ENCODE results near the gene JMJD6.
"Not testable (repeated sequence)": the region's sequence is repeated elsewhere in the genome, so short reads cannot be mapped to it uniquely, and the experiment has no call there.

The JMJD6 gene

GRCh38 chr17:76702076-76702475 is 24.3 kb downstream of the JMJD6 start:
- in situ Hi-C loops (cut with HindIII; ENCODE audit: low pct_ligation_motif_present, low sequenced_read_pairs): no loop called here
- no peaks in the 10 kb centered on the region for H3K27me3 ChIP-seq (replicated peaks)
- TF ChIP-seq CTCF (IDR thresholded peaks at IDR 0.05; ENCODE audit: low read depth, low read length, missing control alignments): no peak
- H3K36me3 ChIP-seq (replicated peaks): peaks cover 3% of the 10 kb centered on the region
- H3K4me3 ChIP-seq (ENCODE audit: low read depth, low read length): no peak overlapping the region
- DNase-seq: no peak
- H3K27ac ChIP-seq: no peak overlapping the region

GRCh38 chr17:76701471-76701967 is 24.9 kb downstream of the JMJD6 start:
- Histone ChIP-seq H3K27ac (peak overlapping the region; percentile 82), H3K4me3 (ENCODE audit: low read depth, low read length) (peak overlapping the region; percentile 15), H3K27me3 (replicated peaks) (no peaks in the 10 kb centered on the region), H3K36me3 (replicated peaks) (peaks cover 3% of the 10 kb centered on the region)
- no peak for TF ChIP-seq CTCF (IDR thresholded peaks at IDR 0.05; ENCODE audit: low read depth, low read length, missing control alignments)
- no peak for DNase-seq
- in situ Hi-C loops (cut with HindIII; ENCODE audit: low pct_ligation_motif_present, low sequenced_read_pairs): no loop called here

GRCh38 chr17:76700617-76701470 is 25.6 kb downstream of the JMJD6 start:
- Histone ChIP-seq H3K27me3 (replicated peaks) (no peaks in the 10 kb centered on the region), H3K27ac (peak overlapping the region; percentile 82), H3K4me3 (ENCODE audit: low read depth, low read length) (peak overlapping the region; percentile 37), H3K36me3 (replicated peaks) (peaks cover 4% of the 10 kb centered on the region)
- no peak for TF ChIP-seq CTCF (IDR thresholded peaks at IDR 0.05; ENCODE audit: low read depth, low read length, missing control alignments)
- in situ Hi-C loops (cut with HindIII; ENCODE audit: low pct_ligation_motif_present, low sequenced_read_pairs): no loop called here
- peak; percentile 86 for DNase-seq

- Histone ChIP-seq H3K27ac (peak overlapping the region; percentile 82), H3K27me3 (replicated peaks) (no peaks in the 10 kb centered on the region), H3K36me3 (replicated peaks) (peaks cover 4% of the 10 kb centered on the region), H3K4me3 (ENCODE audit: low read depth, low read length) (no peak overlapping the region)
- in situ Hi-C loops (cut with HindIII; ENCODE audit: low pct_ligation_motif_present, low sequenced_read_pairs): no loop called here
- no peak for DNase-seq
- no peak for TF ChIP-seq CTCF (IDR thresholded peaks at IDR 0.05; ENCODE audit: low read depth, low read length, missing control alignments)
These were observed 26.2 kb downstream of the JMJD6 start for GRCh38 chr17:76700270-76700616.

- H3K36me3 ChIP-seq (replicated peaks); H3K27ac ChIP-seq; DNase-seq; in situ Hi-C loops (cut with HindIII; ENCODE audit: low pct_ligation_motif_present, low sequenced_read_pairs); H3K27me3 ChIP-seq (replicated peaks); H3K4me3 ChIP-seq (ENCODE audit: low read depth, low read length): not testable (repeated sequence)
These were observed 27.9 kb downstream of the JMJD6 start for GRCh38 chr17:76698466-76698977.

- no peak overlapping the region for H3K4me3 ChIP-seq (ENCODE audit: low read depth, low read length)
- in situ Hi-C loops (cut with HindIII; ENCODE audit: low pct_ligation_motif_present, low sequenced_read_pairs): no loop called here
- peak overlapping the region; percentile 79 for H3K27ac ChIP-seq
- peaks cover 4% of the 10 kb centered on the region for H3K36me3 ChIP-seq (replicated peaks)
- TF ChIP-seq CTCF (IDR thresholded peaks at IDR 0.05; ENCODE audit: low read depth, low read length, missing control alignments): no peak
- no peaks in the 10 kb centered on the region for H3K27me3 ChIP-seq (replicated peaks)
- DNase-seq: peak; percentile 46
These were observed 28.5 kb downstream of the JMJD6 start for GRCh38 chr17:76697702-76698465.
